ENCODE results near the gene DDAH1. TPM values are rescaled to one million over a fixed set of nuclear protein-coding genes. Genes with fewer than 3 reads are reported as not detected.

The DDAH1 gene
- total and polyA plus RNA-seq, 2 of the 4 experiments (the other 2 are of a cell fraction) = 78.0 to 94.5 TPM

- H4K20me1 ChIP-seq (ENCODE audit: insufficient read depth, low read length) = peaks cover 25% of the 10 kb centered on the region; the same call in 1 of the 2 replicates
- no peak overlapping the region for H4K5ac ChIP-seq (ENCODE audit: low read depth, low read length)
- no peak for TF ChIP-seq POLR2A (IDR thresholded peaks at IDR 0.05; ENCODE audit: low read depth, low read length)
- TF ChIP-seq MAFK (IDR thresholded peaks at IDR 0.05; ENCODE audit: low read depth, low read length) = peak; percentile 48; the same call in 1 of the 2 replicates
- no peak overlapping the region for H3K4me2 ChIP-seq (ENCODE audit: low read depth, low read length)
- H2BK20ac ChIP-seq (ENCODE audit: low read depth, low read length) = no peak overlapping the region
- 0 out of 2 replicates have a peak, but pooled peaks cover 2% of the 10 kb centered on the region for H3K36me3 ChIP-seq (ENCODE audit: control insufficient read depth, insufficient read depth, low read length)
- H3K4ac ChIP-seq (ENCODE audit: low read depth, low read length) = no peak overlapping the region
- ChIA-PET POLR2A (ENCODE audit: unreplicated experiment) (no interaction called here), CTCF (no interaction called here)
- H3K14ac ChIP-seq (replicated peaks; ENCODE audit: low read depth, low read length) = 0 out of 2 replicates have a peak overlapping the region, but pooled peaks have one; percentile 16
- BruUV-seq (replicated peaks) = no TSS peak
- no peak overlapping the region for H3K4me3 ChIP-seq (ENCODE audit: insufficient read depth, low read depth, low read length)
- H3K23ac ChIP-seq (ENCODE audit: low read depth, low read length) = peak overlapping the region; percentile 8; the same call in 1 of the 2 replicates
- dilution Hi-C loops (cut with HindIII; ENCODE audit: low sequenced_read_pairs, unreplicated experiment) (no loop called here), intact Hi-C loops (cut with micrococcal nuclease) (loop anchor here (10.0 kb wide), 1 partner anchor 165 kb away; no protein-coding TSS in a partner anchor), in situ Hi-C loops (cut with MboI; ENCODE audit: low sequenced_read_pairs) (no loop called here)
- no peak overlapping the region for H3K18ac ChIP-seq (ENCODE audit: low read depth, low read length)
- H4K8ac ChIP-seq (ENCODE audit: low read depth in 2 of 2, low read length in 2 of 2) = no peak overlapping the region
- no peak for ATAC-seq (ENCODE audit: low read depth)
- no peaks in the 10 kb centered on the region for H3K9me3 ChIP-seq (ENCODE audit: control insufficient read depth, insufficient read depth, low read length)
- peaks cover 25 to 76% of the 10 kb centered on the region in 2 experiments for H3K79me1 ChIP-seq (ENCODE audit: low read depth in 1 of 2, low read length in 2 of 2)
- peaks cover 19% of the 10 kb centered on the region; the same call in 1 of the 2 replicates for H3K9me1 ChIP-seq (ENCODE audit: insufficient read depth, low read length)
- DNase-seq = no peak
- H2BK120ac ChIP-seq (ENCODE audit: low read depth, low read length) = no peak overlapping the region
- no peaks in the 10 kb centered on the region for H3K27me3 ChIP-seq (ENCODE audit: control insufficient read depth, insufficient read depth, low read length)
- peak overlapping the region; percentile 26 for H2BK5ac ChIP-seq (ENCODE audit: low read depth, low read length, poor library complexity, severe bottlenecking)
- no peak overlapping the region for H4K91ac ChIP-seq (ENCODE audit: insufficient read depth, low read depth, low read length)
- peaks cover 7% of the 10 kb centered on the region for H3K4me1 ChIP-seq (ENCODE audit: control insufficient read depth, insufficient read depth, low read length)
- no peak overlapping the region for H2AK9ac ChIP-seq (replicated peaks; ENCODE audit: low read depth, low read length, poor library complexity)
- 100% methylated on average over 1 of the region's 3 CpGs; no CpG with 5 or more reads in 1 of the 2 experiments for WGBS, 2 experiments (ENCODE audit: extremely low coverage in 2 of 2, insufficient read length in 1 of 2)
- no peak overlapping the region for H3K27ac ChIP-seq (ENCODE audit: insufficient read depth, low read length)
- H3K9ac ChIP-seq (ENCODE audit: low read depth, low read length) = no peak overlapping the region
- H3K56ac ChIP-seq (ENCODE audit: extremely low read depth, insufficient read depth, low read length) = no peak overlapping the region
- no peak overlapping the region for H2AFZ ChIP-seq (replicated peaks; ENCODE audit: low read length, poor library complexity)
- H2BK15ac ChIP-seq (ENCODE audit: low read depth, low read length) = no peak overlapping the region
- H2AK5ac ChIP-seq (ENCODE audit: low read depth, low read length) = no peak overlapping the region
Observed at GRCh38 chr1:85409516-85409915, 55.4 kb downstream of the DDAH1 start.
